SK-N-SH treated with all-trans-retinoic acid at 6 μM for 48 hours (cell line): ENCODE results near the gene SMG7.
A peak's percentile ranks its signal among the peaks of the same experiment; 100 is the strongest.

Experiments
- ATAC-seq: fragments of 200-7000 bp; cut with Tn5 transposase; 3 replicates; pipeline ENCODE4 v1.9.1; 2020; ENCODE audit warnings: mild to moderate bottlenecking, moderate library complexity
- ARNTL ChIP-seq: fragments of 450-650 bp; formaldehyde crosslinking; IDR thresholded peaks from 2 replicates; pipeline ENCODE4 v1.5.0; 2020; ENCODE audit warnings: low read depth, mild to moderate bottlenecking, moderate library complexity, borderline replicate concordance
- BACH2 ChIP-seq: fragments of 250-450 bp; sonication (Bioruptor Pico); IDR thresholded peaks from 2 replicates; pipeline ENCODE4 v1.9.0; 2021; ENCODE audit warnings: mild to moderate bottlenecking, borderline replicate concordance
- CREB5 ChIP-seq: fragments of 250-450 bp; sonication (Bioruptor Pico); IDR thresholded peaks from 2 replicates; pipeline ENCODE4 v1.5.1; 2020; ENCODE audit warnings: low read depth, mild to moderate bottlenecking, moderate library complexity
- CSDC2 ChIP-seq: fragments of 250-450 bp; sonication (Bioruptor Pico); IDR thresholded peaks from 2 replicates; pipeline ENCODE4 v1.5.0; 2020; ENCODE audit warnings: mild to moderate bottlenecking, moderate library complexity
- ESRRG ChIP-seq: fragments of 250-450 bp; sonication (Bioruptor Pico); IDR thresholded peaks from 2 replicates; pipeline ENCODE4 v1.6.1; 2021; ENCODE audit warnings: mild to moderate bottlenecking
- GLIS3 ChIP-seq: fragments of 250-450 bp; sonication (Bioruptor Pico); IDR thresholded peaks from 2 replicates; pipeline ENCODE4 v1.5.0; 2020; ENCODE audit warnings: mild to moderate bottlenecking, moderate library complexity
- ISL1 ChIP-seq: fragments of 250-450 bp; sonication (Bioruptor Pico); IDR thresholded peaks from 2 replicates; pipeline ENCODE4 v2.1.2; 2022; ENCODE audit warnings: mild to moderate bottlenecking, moderate library complexity
- POU6F1 ChIP-seq: fragments of 250-450 bp; sonication (Bioruptor Pico); IDR thresholded peaks from 2 replicates; pipeline ENCODE4 v1.8.0; 2021; ENCODE audit warnings: low read depth, mild to moderate bottlenecking, moderate library complexity, borderline replicate concordance
- PPARA ChIP-seq: fragments of 250-450 bp; sonication (Bioruptor Pico); IDR thresholded peaks from 2 replicates; pipeline ENCODE4 v1.5.0; 2020; ENCODE audit warnings: mild to moderate bottlenecking, borderline replicate concordance
- RARB ChIP-seq: fragments of 250-450 bp; sonication (Bioruptor Pico); IDR thresholded peaks from 2 replicates; pipeline ENCODE4 v1.8.0; 2021; ENCODE audit warnings: mild to moderate bottlenecking, moderate library complexity
- SNAI2 ChIP-seq: fragments of 250-450 bp; sonication (Bioruptor Pico); IDR thresholded peaks from 2 replicates; pipeline ENCODE4 v1.5.0; 2020; ENCODE audit warnings: mild to moderate bottlenecking, moderate library complexity
- TCF4 ChIP-seq: fragments of 250-450 bp; sonication (Bioruptor Pico); IDR thresholded peaks from 2 replicates; pipeline ENCODE4 v1.8.0; 2021; ENCODE audit warnings: mild to moderate bottlenecking, moderate library complexity, borderline replicate concordance
- TOX ChIP-seq: fragments of 250-450 bp; sonication (Bioruptor Pico); IDR thresholded peaks from 2 replicates; pipeline ENCODE4 v1.8.0; 2021; ENCODE audit warnings: mild to moderate bottlenecking, moderate library complexity, borderline replicate concordance
- TSHZ2 ChIP-seq: fragments of 250-450 bp; sonication (Bioruptor Pico); IDR thresholded peaks from 2 replicates; pipeline ENCODE4 v1.5.0; 2020; ENCODE audit warnings: mild to moderate bottlenecking, moderate library complexity
- ZC3H10 ChIP-seq: fragments of 250-450 bp; sonication (Bioruptor Pico); IDR thresholded peaks from 2 replicates; pipeline ENCODE4 v1.5.1; 2021; ENCODE audit warnings: mild to moderate bottlenecking, moderate library complexity
- ZFP3 ChIP-seq: fragments of 250-450 bp; sonication (Bioruptor Pico); IDR thresholded peaks from 2 replicates; pipeline ENCODE4 v1.5.0; 2020; ENCODE audit warnings: mild to moderate bottlenecking, moderate library complexity
- ZFP30 ChIP-seq: fragments of 450-650 bp; formaldehyde crosslinking; IDR thresholded peaks from 2 replicates; pipeline ENCODE4 v1.5.0; 2022; ENCODE audit warnings: mild to moderate bottlenecking, moderate library complexity
- ZNF565 ChIP-seq: fragments of 450-650 bp; formaldehyde crosslinking; conservative IDR thresholded peaks from 2 replicates; pipeline ENCODE4 v1.5.0; 2020; ENCODE audit warnings: low read depth, mild to moderate bottlenecking, moderate library complexity
- ZNF70 ChIP-seq: fragments of 450-650 bp; formaldehyde crosslinking; IDR thresholded peaks from 2 replicates; pipeline ENCODE4 v1.5.0; 2020; ENCODE audit warnings: mild to moderate bottlenecking, moderate library complexity
- ZNF8 ChIP-seq: fragments of 450-650 bp; formaldehyde crosslinking; IDR thresholded peaks from 2 replicates; pipeline ENCODE4 v1.5.0; 2020; ENCODE audit warnings: mild to moderate bottlenecking, moderate library complexity
- TF ChIP-seq, protein P1 (sequence below): fragments of 250-450 bp; sonication (Bioruptor Pico); IDR thresholded peaks from 2 replicates; pipeline ENCODE4 v1.5.1; 2021; ENCODE audit warnings: mild to moderate bottlenecking, moderate library complexity
- TF ChIP-seq, protein P2 (sequence below): fragments of 250-450 bp; sonication (Bioruptor Pico); IDR thresholded peaks from 2 replicates; pipeline ENCODE4 v1.8.0; 2020; ENCODE audit warnings: mild to moderate bottlenecking, moderate library complexity, borderline replicate concordance

Gene SMG7

GRCh38 chr1:183533617-183534174 lies 61.4 kb downstream of the SMG7 start:
- TF ChIP-seq, protein P1, sequence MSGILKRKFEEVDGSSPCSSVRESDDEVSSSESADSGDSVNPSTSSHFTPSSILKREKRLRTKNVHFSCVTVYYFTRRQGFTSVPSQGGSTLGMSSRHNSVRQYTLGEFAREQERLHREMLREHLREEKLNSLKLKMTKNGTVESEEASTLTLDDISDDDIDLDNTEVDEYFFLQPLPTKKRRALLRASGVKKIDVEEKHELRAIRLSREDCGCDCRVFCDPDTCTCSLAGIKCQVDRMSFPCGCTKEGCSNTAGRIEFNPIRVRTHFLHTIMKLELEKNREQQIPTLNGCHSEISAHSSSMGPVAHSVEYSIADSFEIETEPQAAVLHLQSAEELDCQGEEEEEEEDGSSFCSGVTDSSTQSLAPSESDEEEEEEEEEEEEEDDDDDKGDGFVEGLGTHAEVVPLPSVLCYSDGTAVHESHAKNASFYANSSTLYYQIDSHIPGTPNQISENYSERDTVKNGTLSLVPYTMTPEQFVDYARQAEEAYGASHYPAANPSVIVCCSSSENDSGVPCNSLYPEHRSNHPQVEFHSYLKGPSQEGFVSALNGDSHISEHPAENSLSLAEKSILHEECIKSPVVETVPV (CRISPR knock-in tag) = no peak
- TF ChIP-seq BACH2 (CRISPR knock-in tag) = no peak
- TF ChIP-seq RARB = no peak
- TF ChIP-seq CREB5 (CRISPR knock-in tag) = no peak
- TF ChIP-seq POU6F1 (CRISPR knock-in tag) = no peak
- TF ChIP-seq PPARA (CRISPR knock-in tag) = no peak
- no peak for TF ChIP-seq ZFP30 (CRISPR knock-in tag)
- TF ChIP-seq TCF4 = no peak
- TF ChIP-seq ZNF8 (CRISPR knock-in tag) = no peak
- TF ChIP-seq GLIS3 (CRISPR knock-in tag) = no peak
- TF ChIP-seq TOX (CRISPR knock-in tag) = no peak
- no peak for TF ChIP-seq SNAI2
- TF ChIP-seq ZFP3 = no peak
- TF ChIP-seq, protein P2, sequence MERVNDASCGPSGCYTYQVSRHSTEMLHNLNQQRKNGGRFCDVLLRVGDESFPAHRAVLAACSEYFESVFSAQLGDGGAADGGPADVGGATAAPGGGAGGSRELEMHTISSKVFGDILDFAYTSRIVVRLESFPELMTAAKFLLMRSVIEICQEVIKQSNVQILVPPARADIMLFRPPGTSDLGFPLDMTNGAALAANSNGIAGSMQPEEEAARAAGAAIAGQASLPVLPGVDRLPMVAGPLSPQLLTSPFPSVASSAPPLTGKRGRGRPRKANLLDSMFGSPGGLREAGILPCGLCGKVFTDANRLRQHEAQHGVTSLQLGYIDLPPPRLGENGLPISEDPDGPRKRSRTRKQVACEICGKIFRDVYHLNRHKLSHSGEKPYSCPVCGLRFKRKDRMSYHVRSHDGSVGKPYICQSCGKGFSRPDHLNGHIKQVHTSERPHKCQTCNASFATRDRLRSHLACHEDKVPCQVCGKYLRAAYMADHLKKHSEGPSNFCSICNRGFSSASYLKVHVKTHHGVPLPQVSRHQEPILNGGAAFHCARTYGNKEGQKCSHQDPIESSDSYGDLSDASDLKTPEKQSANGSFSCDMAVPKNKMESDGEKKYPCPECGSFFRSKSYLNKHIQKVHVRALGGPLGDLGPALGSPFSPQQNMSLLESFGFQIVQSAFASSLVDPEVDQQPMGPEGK (CRISPR knock-in tag) = no peak
- no peak for TF ChIP-seq ZNF565 (CRISPR knock-in tag)
- no peak for TF ChIP-seq ESRRG
- no peak for TF ChIP-seq CSDC2 (CRISPR knock-in tag)
- TF ChIP-seq ISL1 (CRISPR knock-in tag) = no peak
- no peak for ATAC-seq

- TF ChIP-seq TOX (CRISPR knock-in tag) (no peak), ISL1 (CRISPR knock-in tag) (no peak), TSHZ2 (CRISPR knock-in tag) (no peak)
Observed at GRCh38 chr1:183537405-183537804, 65.1 kb downstream of the SMG7 start.

GRCh38 chr1:183543619-183544204 lies 71.4 kb downstream of the SMG7 start:
- ATAC-seq = peak; percentile 100
- no peak for TF ChIP-seq RARB
- TF ChIP-seq ZNF70 (CRISPR knock-in tag) = no peak
- TF ChIP-seq TOX (CRISPR knock-in tag) = no peak
- TF ChIP-seq, protein P2 (CRISPR knock-in tag) = no peak
- no peak for TF ChIP-seq SNAI2
- no peak for TF ChIP-seq ARNTL (CRISPR knock-in tag)
- TF ChIP-seq ZFP3 = no peak
- no peak for TF ChIP-seq TCF4
- no peak for TF ChIP-seq TSHZ2 (CRISPR knock-in tag)
- TF ChIP-seq CSDC2 (CRISPR knock-in tag) = no peak
- TF ChIP-seq CREB5 (CRISPR knock-in tag) = no peak
- TF ChIP-seq ZC3H10 (CRISPR knock-in tag) = no peak

More at GRCh38 chr1:183537405-183537804, 65.1 kb downstream of the SMG7 start:
- ATAC-seq = no peak
